Vagina (tissue), 2 donors: Measurements from ENCODE around the gene ADORA1. TPM values are rescaled to one million over a fixed set of nuclear protein-coding genes. Genes with fewer than 3 reads are reported as not detected.
A peak's percentile ranks its signal among the peaks of the same experiment; 100 is the strongest.

Source experiments
- DNase-seq, 2 donors: peaks; one replicate each; pipeline ENCODE4 v3.0.0-alpha.2; 2017; ENCODE audit errors: extremely low spot score in 2 of 2
- H3K27ac ChIP-seq: fragments of 200-600 bp; sonication (generic); one replicate; pipeline ENCODE4 v1.5.1; 2019
- H3K27me3 ChIP-seq: fragments of 200-600 bp; sonication (generic); one replicate; pipeline ENCODE4 v1.5.1; 2019
- H3K36me3 ChIP-seq, 2 donors: fragments of 200-600 bp; sonication (generic); one replicate each; pipeline ENCODE4 v1.5.1; 2017 to 2019
- H3K4me1 ChIP-seq: fragments of 200-600 bp; sonication (generic); one replicate; pipeline ENCODE4 v1.5.1; 2019
- H3K4me3 ChIP-seq, 2 donors: fragments of 200-600 bp; sonication (generic); 1 replicate in 1 of 2; 2 replicates in 1 of 2; pipeline ENCODE4 v1.5.1; 2016 to 2019
- H3K9me3 ChIP-seq: fragments of 200-600 bp; sonication (generic); one replicate; pipeline ENCODE4 v1.5.1; 2019
- CTCF ChIP-seq, 3 experiments: fragments of 450-650 bp in 2 of 3; fragments of 200-600 bp in 1 of 3; sonication (generic) in 1 of 3; IDR thresholded peaks; one replicate each; pipeline ENCODE4 v1.5.1; 2017 to 2019; ENCODE audit warnings: antibody characterized with exemption in 3 of 3, mild to moderate bottlenecking in 2 of 3, moderate library complexity in 2 of 3
- POLR2A ChIP-seq, 2 donors: fragments of 450-650 bp; IDR thresholded peaks; one replicate each; pipeline ENCODE4 v1.6.1; 2017; ENCODE audit warnings: antibody characterized with exemption in 2 of 2, mild to moderate bottlenecking in 2 of 2, moderate library complexity in 2 of 2
- POLR2AphosphoS5 ChIP-seq, 2 donors: sonication (generic); formaldehyde crosslinking; IDR thresholded peaks; one replicate each; pipeline ENCODE4 v1.9.0; 2017; ENCODE audit warnings: antibody characterized with exemption in 2 of 2, mild to moderate bottlenecking in 2 of 2, low read depth in 1 of 2; ENCODE audit not compliant: insufficient read depth in 1 of 2
- intact Hi-C: fragments of 100-400 bp; cut with DNase I; formaldehyde crosslinking; loops from one replicate; pipeline ENCODE4 v1.15.1; 2023
- total RNA-seq: library from RNA; depleted of rRNA; stranded (reverse); fragments of >200 nt; gene quantifications from one replicate; pipeline ENCODE4 v1.2.3, GENCODE V29; 2016

The ADORA1 gene
- total RNA-seq, 1 donor from 2014 or later, result 5.2 TPM

GRCh38 chr1:203131548-203132200, 4.1 kb downstream of the ADORA1 start:
- intact Hi-C loops, result no loop called here
- TF ChIP-seq CTCF (IDR thresholded peaks at IDR 0.05) (no peak), POLR2A (IDR thresholded peaks at IDR 0.05) (no peak), POLR2AphosphoS5 (IDR thresholded peaks at IDR 0.05; ENCODE audit: insufficient read depth in 1 of 2, low read depth in 1 of 2) (no peak)
- Histone ChIP-seq H3K4me1 (peaks cover 25% of the 10 kb centered on the region), H3K27ac (no peak overlapping the region), H3K27me3 (no peaks in the 10 kb centered on the region), H3K4me3 (no peak overlapping the region), H3K9me3 (no peaks in the 10 kb centered on the region), H3K36me3 (no peaks in the 10 kb centered on the region)
- DNase-seq, result no peak

- intact Hi-C loops, result no loop called here
- no peak for DNase-seq
- H3K4me3 ChIP-seq, result no peak overlapping the region
- H3K27ac ChIP-seq, result peak overlapping the region; percentile 22
- H3K9me3 ChIP-seq, result no peaks in the 10 kb centered on the region
- no peak for TF ChIP-seq POLR2AphosphoS5 (IDR thresholded peaks at IDR 0.05; ENCODE audit: insufficient read depth in 1 of 2, low read depth in 1 of 2)
- no peak for TF ChIP-seq POLR2A (IDR thresholded peaks at IDR 0.05)
- no peak for TF ChIP-seq CTCF (IDR thresholded peaks at IDR 0.05)
- H3K36me3 ChIP-seq, result no peaks in the 10 kb centered on the region
- no peaks in the 10 kb centered on the region for H3K27me3 ChIP-seq
- H3K4me1 ChIP-seq, result peaks cover under 1% of the 10 kb centered on the region
These were observed 6.6 kb downstream of the ADORA1 start for GRCh38 chr1:203133970-203134725.

- H3K9me3 ChIP-seq, result no peaks in the 10 kb centered on the region
- intact Hi-C loops, result no loop called here
These were observed 8.2 kb downstream of the ADORA1 start for GRCh38 chr1:203135636-203136305.

GRCh38 chr1:203136409-203137042, 9.0 kb downstream of the ADORA1 start:
- Histone ChIP-seq H3K4me1 (no peaks in the 10 kb centered on the region), H3K27ac (no peak overlapping the region), H3K4me3 (no peak overlapping the region), H3K36me3 (no peaks in the 10 kb centered on the region), H3K9me3 (no peaks in the 10 kb centered on the region), H3K27me3 (no peaks in the 10 kb centered on the region)
- TF ChIP-seq CTCF (IDR thresholded peaks at IDR 0.05) (no peak), POLR2A (IDR thresholded peaks at IDR 0.05) (no peak), POLR2AphosphoS5 (IDR thresholded peaks at IDR 0.05; ENCODE audit: insufficient read depth in 1 of 2, low read depth in 1 of 2) (no peak)
- intact Hi-C loops, result no loop called here
- no peak for DNase-seq

More at GRCh38 chr1:203135636-203136305, 8.2 kb downstream of the ADORA1 start:
- H3K27ac ChIP-seq, result no peak overlapping the region
- no peak for DNase-seq
- no peak overlapping the region for H3K4me3 ChIP-seq
- no peaks in the 10 kb centered on the region for H3K27me3 ChIP-seq
- H3K4me1 ChIP-seq, result no peaks in the 10 kb centered on the region
- H3K36me3 ChIP-seq, result no peaks in the 10 kb centered on the region
- TF ChIP-seq POLR2AphosphoS5 (IDR thresholded peaks at IDR 0.05; ENCODE audit: insufficient read depth in 1 of 2, low read depth in 1 of 2), result no peak
- no peak for TF ChIP-seq POLR2A (IDR thresholded peaks at IDR 0.05)
- no peak for TF ChIP-seq CTCF (IDR thresholded peaks at IDR 0.05)
